GM21515 (cell line): ENCODE results near the gene CYP4F11.
"Not testable (repeated sequence)": the region's sequence is repeated elsewhere in the genome, so short reads cannot be mapped to it uniquely, and the experiment has no call there.

Experiments
- ATAC-seq: cut with Tn5 transposase; IDR thresholded peaks from one replicate; pipeline ENCODE4 v1.9.1; 2021; ENCODE audit not compliant: unreplicated experiment

CYP4F11 gene

GRCh38 chr19:15926484-15926883, 7.8 kb downstream of the CYP4F11 start:
- no peak for ATAC-seq

- no peak for ATAC-seq
Measured at GRCh38 chr19:15923702-15924101, 10.6 kb downstream of the CYP4F11 start.

DNA sequence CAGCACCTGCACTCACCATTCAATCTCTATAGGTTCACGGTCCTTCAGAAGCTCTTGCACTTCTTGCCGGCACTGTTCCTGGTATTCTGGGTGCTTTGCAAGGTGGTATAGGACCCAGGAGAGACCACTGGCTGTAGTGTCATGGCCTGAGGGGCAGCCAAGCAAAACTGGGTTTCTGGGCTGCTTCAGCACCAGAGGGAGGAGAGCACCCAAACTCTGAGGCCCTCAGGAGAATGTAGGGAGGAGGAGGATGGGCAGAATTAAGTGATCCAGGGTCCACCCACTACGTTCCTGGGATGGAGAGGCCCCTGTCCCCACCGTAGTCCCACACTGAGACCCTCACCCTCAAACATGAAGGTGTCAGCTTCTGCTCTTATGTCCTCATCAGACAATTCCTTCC, 12.3 kb downstream of the CYP4F11 start:
- no peak for ATAC-seq

DNA sequence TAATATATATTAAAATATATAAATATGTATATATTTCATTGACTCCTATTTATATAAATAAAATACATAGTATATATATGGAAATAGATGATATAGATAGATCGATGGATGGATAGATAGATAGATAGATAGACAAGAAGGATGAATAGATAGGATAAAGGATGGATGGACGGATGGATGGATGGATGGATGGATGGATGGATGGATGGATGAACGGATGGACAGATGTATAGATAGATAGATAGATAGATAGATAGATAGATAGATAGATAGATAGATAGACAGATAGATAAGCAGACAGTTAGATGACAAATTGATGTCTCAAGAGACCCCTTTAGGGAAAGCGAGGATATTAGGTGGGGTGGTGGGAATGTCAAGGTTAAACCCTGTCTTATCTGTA, 15.1 kb downstream of the CYP4F11 start:
- ATAC-seq = no peak

DNA sequence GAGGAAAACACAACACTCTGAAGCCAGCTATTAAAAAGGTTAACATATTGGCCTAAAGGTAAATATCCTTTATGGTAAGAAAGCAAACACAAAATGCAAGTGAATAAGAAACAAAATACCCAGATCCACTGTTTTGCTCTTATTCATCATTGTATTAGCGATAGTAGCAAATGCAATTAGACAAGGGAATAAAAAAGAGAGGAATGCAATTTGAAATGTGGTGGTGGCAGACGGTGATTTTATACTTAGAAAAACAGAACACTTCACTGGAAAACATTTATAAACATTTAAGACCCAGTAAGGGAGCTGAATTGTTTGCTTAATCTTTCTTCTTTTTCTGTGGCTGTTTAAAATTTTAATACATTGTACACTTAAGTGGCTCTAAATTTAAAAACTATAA, 19.2 kb downstream of the CYP4F11 start:
- ATAC-seq = no peak

- ATAC-seq = no peak
Measured at GRCh38 chr19:15913830-15914229, 20.5 kb downstream of the CYP4F11 start.

- ATAC-seq = no peak
Measured at GRCh38 chr19:15913384-15913783, 20.9 kb downstream of the CYP4F11 start.

DNA sequence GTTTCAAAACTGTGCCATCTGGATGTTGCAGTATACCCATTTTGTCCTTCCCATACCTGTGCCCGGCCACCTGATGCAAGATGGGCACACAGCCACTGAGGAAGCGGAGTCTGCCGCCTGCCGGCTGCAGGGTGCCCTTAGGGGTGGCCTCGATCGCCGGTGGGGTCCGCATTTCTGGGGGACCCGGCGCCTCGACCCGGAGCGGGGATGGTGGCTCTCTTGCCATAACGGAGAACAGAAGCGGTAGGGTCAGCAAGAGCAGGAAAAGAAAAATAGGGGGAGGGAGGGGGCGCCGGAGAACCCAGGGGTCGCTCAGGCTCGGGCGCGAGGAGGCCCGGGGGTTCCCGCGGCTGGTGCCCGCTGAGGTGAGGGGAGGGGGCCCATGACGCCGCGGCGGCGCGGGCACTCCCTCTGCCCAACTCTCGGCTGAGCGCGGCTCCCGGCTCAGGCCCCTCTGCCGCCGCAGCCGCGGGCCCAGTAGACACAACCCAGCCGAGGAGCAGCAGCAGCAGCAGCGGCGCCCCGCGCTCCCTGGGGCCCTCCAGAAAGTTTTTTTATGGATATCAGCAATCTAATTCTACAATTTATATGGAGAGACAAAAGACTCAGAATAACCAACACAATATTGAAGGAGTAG, 22.6 kb downstream of the CYP4F11 start:
- no peak for ATAC-seq

GRCh38 chr19:15905026-15905425, 29.3 kb downstream of the CYP4F11 start:
- ATAC-seq = no peak

DNA sequence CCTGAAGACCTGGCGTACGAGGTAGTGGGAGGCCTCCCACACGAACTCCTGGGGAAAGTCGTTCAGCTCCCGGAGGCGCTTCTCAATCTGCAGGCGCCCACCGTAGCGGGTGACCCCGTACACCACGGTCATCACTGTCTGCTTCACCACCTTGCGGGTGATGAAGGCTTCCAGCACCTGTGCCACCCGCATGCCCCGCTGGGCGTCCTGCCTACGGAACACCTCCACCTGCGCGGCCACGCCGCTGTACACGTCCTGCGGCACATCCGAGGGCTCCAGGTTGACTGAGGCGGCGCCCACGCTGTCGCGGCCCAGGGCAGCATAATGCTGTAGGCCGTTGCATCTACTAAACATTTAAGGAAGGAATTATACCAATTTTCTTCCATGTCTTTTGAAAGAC, 31.4 kb downstream of the CYP4F11 start:
- ATAC-seq = not testable (repeated sequence)

DNA sequence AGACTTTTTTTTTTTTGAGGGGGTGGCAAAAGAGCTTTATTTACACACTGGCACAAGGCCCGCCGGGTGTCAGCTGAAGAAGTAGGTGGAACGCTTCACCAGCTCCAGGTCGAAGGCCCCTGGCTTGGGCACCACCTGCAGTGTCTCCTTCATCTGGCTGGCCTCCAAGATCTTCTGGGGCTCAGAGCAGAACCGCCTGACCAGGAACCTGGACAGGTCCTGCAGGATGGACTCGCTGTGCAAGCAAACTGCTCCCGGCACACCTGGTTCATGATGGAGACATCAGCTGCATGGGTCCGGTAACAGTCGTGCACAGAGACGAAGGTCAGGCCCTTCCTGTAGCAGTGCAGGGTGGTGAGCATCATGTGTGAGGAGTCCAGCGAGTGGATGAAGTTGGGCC, 32.1 kb downstream of the CYP4F11 start:
- ATAC-seq = no peak

- ATAC-seq = no peak
Measured at GRCh38 chr19:15900504-15900903, 33.8 kb downstream of the CYP4F11 start.

- not testable (repeated sequence) for ATAC-seq
Measured at GRCh38 chr19:15900032-15900431, 34.3 kb downstream of the CYP4F11 start.

- ATAC-seq = not testable (repeated sequence)
Measured at GRCh38 chr19:15899561-15899960, 34.8 kb downstream of the CYP4F11 start.

GRCh38 chr19:15897738-15898276, 36.5 kb downstream of the CYP4F11 start, which contains the start of gene CYP4F2:
Gene CYP4F2, minus strand, starts transcription at chr19:15898074. Its CDS starts 463 bp downstream, at chr19:15897611.
- ATAC-seq = no peak

DNA sequence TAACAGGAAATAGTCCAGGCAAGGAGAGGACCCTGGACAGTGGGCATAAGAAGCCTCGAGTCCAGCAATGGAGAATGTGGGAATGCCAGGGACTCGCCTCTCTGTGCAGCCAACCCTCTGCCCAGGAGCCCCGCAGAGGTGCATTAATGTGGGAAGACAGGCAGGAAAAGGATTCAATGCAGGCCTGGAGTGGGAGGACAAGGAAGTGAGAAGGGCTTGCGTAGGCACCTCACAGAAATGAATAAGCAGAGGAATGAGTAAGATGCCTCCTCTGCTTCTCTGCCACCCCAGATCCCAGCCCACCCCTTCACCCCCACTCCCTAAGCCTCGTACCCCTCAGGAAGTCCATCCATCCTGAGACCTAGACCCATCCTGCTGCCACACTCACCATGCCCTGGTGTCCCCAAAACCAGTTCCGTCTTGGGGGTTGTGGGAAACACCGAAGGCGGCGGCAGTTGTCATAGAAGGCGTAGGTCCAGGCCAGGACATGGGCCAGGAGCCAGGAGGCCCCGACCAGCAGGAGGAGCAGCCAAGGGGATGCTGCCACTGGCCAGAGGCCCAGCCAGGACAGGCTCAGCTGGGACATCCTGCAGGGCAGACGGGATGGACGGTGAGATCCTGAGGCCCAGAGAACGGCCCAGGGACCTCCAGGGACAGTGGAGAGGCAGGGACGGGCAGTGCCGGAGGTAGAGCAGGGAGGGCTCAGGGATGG, 37.1 kb downstream of the CYP4F11 start:
- no peak for ATAC-seq

DNA sequence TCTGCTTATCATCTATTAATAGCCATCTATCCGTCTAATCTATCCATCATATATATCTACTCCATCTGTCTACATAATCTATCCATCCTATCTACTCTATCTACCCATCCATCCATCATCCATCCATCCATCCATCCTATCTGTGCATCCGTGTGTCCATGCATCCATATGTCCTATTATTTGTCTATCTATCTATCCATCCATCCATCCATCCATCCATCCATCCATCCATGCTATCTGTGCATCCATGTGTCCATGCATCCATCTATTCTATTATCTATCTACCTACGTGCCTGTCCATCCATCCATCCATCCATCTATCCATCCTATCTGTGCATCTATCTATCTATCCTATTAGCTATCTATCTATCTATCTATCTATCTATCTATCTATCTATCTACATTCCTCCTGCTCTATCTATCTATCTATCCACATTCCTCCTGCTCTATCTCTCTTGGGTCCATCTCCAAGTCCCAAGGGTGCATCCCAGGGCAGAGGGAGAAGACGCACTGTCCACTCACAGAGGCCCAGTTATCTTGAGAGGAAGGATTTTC, 38.4 kb downstream of the CYP4F11 start:
- ATAC-seq = no peak

GRCh38 chr19:15894359-15894758, 40.0 kb downstream of the CYP4F11 start:
- no peak for ATAC-seq

- no peak for ATAC-seq
Measured at GRCh38 chr19:15893477-15893876, 40.9 kb downstream of the CYP4F11 start.

- no peak for ATAC-seq
Measured at GRCh38 chr19:15892012-15892411, 42.3 kb downstream of the CYP4F11 start.

DNA sequence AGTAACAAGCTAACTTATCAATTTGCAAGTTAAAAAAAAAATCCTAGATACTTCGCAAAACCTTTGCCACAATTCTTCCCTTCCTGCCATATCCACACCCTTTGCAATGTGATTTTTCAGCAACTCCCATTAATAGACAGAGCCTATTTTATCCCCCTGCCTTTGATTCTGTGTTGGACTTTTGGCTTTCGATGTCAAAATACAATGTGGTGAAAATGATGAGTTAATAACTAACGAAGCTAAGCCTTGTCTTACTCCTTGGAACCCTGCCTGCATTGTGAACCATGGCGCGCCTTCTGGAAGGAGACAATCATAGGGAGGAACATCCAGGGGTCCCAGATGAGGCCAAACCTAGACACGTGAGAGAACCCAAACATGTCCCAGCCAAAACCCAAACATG, 42.9 kb downstream of the CYP4F11 start:
- no peak for ATAC-seq

DNA sequence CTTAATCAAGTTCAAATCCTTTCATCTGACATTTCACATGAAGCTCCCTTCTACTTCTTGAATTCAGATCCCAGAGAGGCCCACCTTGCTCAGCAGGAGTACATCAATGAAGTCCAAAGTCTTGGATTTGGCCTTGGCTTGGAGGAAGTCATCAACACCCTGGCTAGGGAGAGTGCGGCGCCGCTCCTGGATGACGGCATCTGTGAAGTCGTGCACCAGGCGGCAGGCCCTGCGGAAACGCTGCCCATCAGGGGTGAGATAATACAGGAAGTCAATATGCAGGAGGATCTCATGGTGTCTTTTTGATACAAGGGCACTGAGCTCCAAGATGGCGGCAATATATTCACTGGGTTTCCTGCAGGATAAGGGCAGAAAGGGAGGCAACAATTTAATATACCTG, 45.0 kb downstream of the CYP4F11 start:
- ATAC-seq = not testable (repeated sequence)
